Liver (tissue), 3 donors: ENCODE results near the gene ATF5.

ENCODE experiments used
- ATF3 ChIP-seq: IDR thresholded peaks from 2 replicates; pipeline ENCODE4 v1.6.1; 2016; ENCODE audit warnings: antibody characterized with exemption
- CTCF ChIP-seq: fragments of 150-350 bp; IDR thresholded peaks from 2 replicates; pipeline ENCODE4 v1.5.1; 2017; ENCODE audit warnings: improper control_type of control experiment, low read depth, low read length; ENCODE audit not compliant: missing input control
- EGR1 ChIP-seq, 2 donors: IDR thresholded peaks; 2 replicates each; pipeline ENCODE4 v1.6.1; 2016 to 2018; ENCODE audit warnings: antibody characterized with exemption in 2 of 2, low read depth in 2 of 2
- FOXA1 ChIP-seq: IDR thresholded peaks from 2 replicates; pipeline ENCODE4 v1.6.1; 2016; ENCODE audit warnings: antibody characterized with exemption
- HNF4A ChIP-seq, 2 donors: conservative IDR thresholded peaks; 2 replicates each; pipeline ENCODE4 v1.6.1; 2016; ENCODE audit warnings: antibody characterized with exemption in 2 of 2, mild to moderate bottlenecking in 2 of 2
- HNF4G ChIP-seq: IDR thresholded peaks from 2 replicates; pipeline ENCODE4 v1.6.1; 2016; ENCODE audit warnings: antibody characterized with exemption
- JUND ChIP-seq, 2 donors: IDR thresholded peaks; 2 replicates each; pipeline ENCODE4 v1.6.1; 2016; ENCODE audit warnings: antibody characterized with exemption in 2 of 2
- RAD21 ChIP-seq, 2 donors: IDR thresholded peaks; 2 replicates each; pipeline ENCODE4 v1.6.1; 2016; ENCODE audit warnings: antibody characterized with exemption in 2 of 2, mild to moderate bottlenecking in 2 of 2
- RXRA ChIP-seq, 2 donors: IDR thresholded peaks; 2 replicates each; pipeline ENCODE4 v1.6.1; 2017 to 2018; ENCODE audit warnings: antibody characterized with exemption in 2 of 2, mild to moderate bottlenecking in 1 of 2
- SP1 ChIP-seq: IDR thresholded peaks from 2 replicates; pipeline ENCODE4 v1.6.1; 2018; ENCODE audit warnings: antibody characterized with exemption, mild to moderate bottlenecking
- TAF1 ChIP-seq: conservative IDR thresholded peaks from 2 replicates; pipeline ENCODE4 v1.6.1; 2016; ENCODE audit warnings: antibody characterized with exemption, mild to moderate bottlenecking
- TF ChIP-seq, protein P1 (sequence below): IDR thresholded peaks from 2 replicates; pipeline ENCODE4 v1.6.1; 2016; ENCODE audit warnings: antibody characterized with exemption
- donor health status: healthy.
- donor health status: healthy.

GRCh38 chr19:49954092-49954829 is 25.3 kb downstream of the ATF5 start:
- TF ChIP-seq, protein P1, sequence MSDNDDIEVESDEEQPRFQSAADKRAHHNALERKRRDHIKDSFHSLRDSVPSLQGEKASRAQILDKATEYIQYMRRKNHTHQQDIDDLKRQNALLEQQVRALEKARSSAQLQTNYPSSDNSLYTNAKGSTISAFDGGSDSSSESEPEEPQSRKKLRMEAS: no peak
- no peak for TF ChIP-seq RAD21 (IDR thresholded peaks at IDR 0.05)
- TF ChIP-seq FOXA1: no peak
- no peak for TF ChIP-seq CTCF
- TF ChIP-seq JUND (IDR thresholded peaks at IDR 0.05): no peak
- no peak for TF ChIP-seq ATF3
- TF ChIP-seq HNF4A (conservative IDR thresholded peaks at IDR 0.05): no peak
- TF ChIP-seq SP1: no peak
- no peak for TF ChIP-seq TAF1
- TF ChIP-seq EGR1 (IDR thresholded peaks at IDR 0.05; ENCODE audit: low read depth in 2 of 2): no peak
- no peak for TF ChIP-seq HNF4G
- TF ChIP-seq RXRA (IDR thresholded peaks at IDR 0.05): peak; percentile 48 to 55
